AG04450 (cell line): ENCODE results near the gene ZBTB39. TPM values are rescaled to one million over a fixed set of nuclear protein-coding genes. Genes with fewer than 3 reads are reported as not detected.
"Not testable (repeated sequence)": the region's sequence is repeated elsewhere in the genome, so short reads cannot be mapped to it uniquely, and the experiment has no call there.

Source experiments
- CTCF ChIA-PET: fragments of 300-600, 350-600 bp; formaldehyde crosslinking; extraction: SDS; loops from one replicate; lab custom pipeline; 2022; ENCODE audit warnings: antibody characterized with exemption, inconsistent platforms; lab: Charles Lee
- POLR2A ChIA-PET: fragments of 350-600 bp; formaldehyde crosslinking; extraction: SDS; loops from one replicate; lab custom pipeline; 2021; ENCODE audit warnings: antibody characterized with exemption, inconsistent platforms; lab: Yijun Ruan, JAX
- DNase-seq: peaks from one replicate; pipeline ENCODE4 v3.0.0-alpha.2; 2011; ENCODE audit warnings: low read depth, low spot score
- H3K27ac ChIP-seq: one replicate; pipeline ENCODE4 v1.5.1; 2012; ENCODE audit warnings: low read depth, low read length, control low read depth
- H3K27me3 ChIP-seq: one replicate; pipeline ENCODE4 v1.6.0; 2012; ENCODE audit warnings: low read length; ENCODE audit not compliant: control insufficient read depth, insufficient read depth
- H3K4me3 ChIP-seq: 2 replicates; pipeline ENCODE4 v1.5.1; 2011; ENCODE audit warnings: mild to moderate bottlenecking, low read depth, low read length, control low read depth
- H3K9me3 ChIP-seq: 2 replicates; pipeline ENCODE4 v1.5.1; 2012; ENCODE audit warnings: low read length; ENCODE audit not compliant: control insufficient read depth, insufficient read depth
- CTCF ChIP-seq: IDR thresholded peaks from 2 replicates; pipeline ENCODE4 v1.5.1; 2011; ENCODE audit warnings: low read depth, low read length, control low read depth, inconsistent platforms
- polyA plus RNA-seq: library from polyadenylated mRNA; depleted of rRNA; stranded (reverse); fragments of >200 nt; gene quantifications from 2 replicates; pipeline ENCODE4 v1.2.3, GENCODE V29; 2011

The ZBTB39 gene
- polyA plus RNA-seq, 1 experiment = 6.4 TPM

- TF ChIP-seq CTCF = no peak
- Histone ChIP-seq H3K9me3 (no peaks in the 10 kb centered on the region), H3K27ac (no peak overlapping the region), H3K27me3 (peaks cover 4% of the 10 kb centered on the region), H3K4me3 (no peak overlapping the region)
- DNase-seq = no peak
- CTCF ChIA-PET = no interaction called here
- POLR2A ChIA-PET = no interaction called here
These were observed 26.1 kb downstream of the ZBTB39 start for GRCh38 chr12:56980268-56980667.

DNA sequence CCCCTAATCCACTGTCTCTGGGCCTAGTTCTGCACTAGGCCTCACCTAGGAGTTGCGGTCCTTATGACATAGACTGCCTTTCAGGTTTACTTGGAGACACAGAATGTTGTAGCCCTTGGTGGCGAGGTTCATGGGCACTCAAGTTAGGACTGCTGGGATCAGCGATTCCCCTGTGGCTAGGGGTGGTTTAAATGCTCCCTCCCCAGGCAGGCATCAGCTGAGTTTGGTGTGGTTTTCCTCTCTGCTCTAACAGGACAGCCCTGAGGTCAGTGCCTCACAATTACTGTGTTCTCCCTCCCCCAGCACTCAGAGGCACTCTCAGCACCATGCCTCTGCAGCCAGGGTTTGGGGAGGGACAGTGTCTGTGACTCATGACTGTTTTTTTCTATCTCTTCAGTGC lies 26.7 kb downstream of the ZBTB39 start:
- DNase-seq = no peak
- POLR2A ChIA-PET = no interaction called here
- Histone ChIP-seq H3K9me3 (no peaks in the 10 kb centered on the region), H3K4me3 (no peak overlapping the region), H3K27ac (no peak overlapping the region), H3K27me3 (peaks cover 4% of the 10 kb centered on the region)
- CTCF ChIA-PET = no interaction called here
- TF ChIP-seq CTCF = no peak

GRCh38 chr12:56978397-56979138 lies 27.8 kb downstream of the ZBTB39 start:
- no peak for DNase-seq
- H3K27ac ChIP-seq = no peak overlapping the region
- CTCF ChIA-PET = no interaction called here
- POLR2A ChIA-PET = interaction anchor here (0.5 kb wide), 1 partner anchor 90 kb away, joined by 4 read pairs; no protein-coding TSS in a partner anchor
- H3K9me3 ChIP-seq = no peaks in the 10 kb centered on the region
- no peak overlapping the region for H3K4me3 ChIP-seq
- TF ChIP-seq CTCF = no peak
- peaks cover 4% of the 10 kb centered on the region for H3K27me3 ChIP-seq

DNA sequence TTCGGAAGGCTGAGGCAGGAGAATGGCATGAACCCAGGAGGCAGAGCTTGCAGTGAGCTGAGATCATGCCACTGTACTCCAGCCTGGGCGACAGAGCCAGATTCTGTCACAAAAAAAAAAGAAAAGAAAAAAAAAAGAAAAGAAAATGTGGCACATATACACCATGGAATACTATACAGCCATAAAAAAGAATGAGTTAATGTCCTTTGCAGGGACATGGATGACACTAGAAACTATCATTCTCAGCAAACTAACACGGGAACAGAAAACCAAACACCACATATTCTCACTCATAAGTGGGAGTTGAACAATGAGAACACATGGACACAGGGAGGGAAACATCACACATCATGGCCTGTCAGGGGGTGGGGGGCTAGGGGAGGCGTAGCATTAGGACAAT lies 29.0 kb downstream of the ZBTB39 start:
- DNase-seq, CTCF ChIA-PET, H3K27me3 ChIP-seq, H3K27ac ChIP-seq, H3K4me3 ChIP-seq, H3K9me3 ChIP-seq, POLR2A ChIA-PET: not testable (repeated sequence)

DNA sequence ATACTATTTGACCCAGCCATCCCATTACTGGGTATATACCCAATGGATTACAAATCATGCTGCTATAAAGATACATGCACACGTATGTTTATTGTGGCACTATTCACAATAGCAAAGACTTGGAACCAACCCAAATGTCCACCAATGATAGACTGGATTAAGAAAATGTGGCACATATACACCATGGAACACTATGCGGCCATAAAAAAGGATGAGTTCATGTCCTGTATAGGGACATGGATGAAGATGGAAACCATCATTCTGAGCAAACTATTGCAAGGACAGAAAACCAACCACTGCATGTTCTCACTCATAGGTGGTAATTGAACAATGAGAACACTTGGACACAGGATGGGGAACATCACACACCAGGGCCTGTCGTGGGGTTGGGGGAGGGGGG lies 32.1 kb downstream of the ZBTB39 start:
- H3K9me3 ChIP-seq, CTCF ChIA-PET, DNase-seq, H3K27me3 ChIP-seq, H3K27ac ChIP-seq, POLR2A ChIA-PET, H3K4me3 ChIP-seq: not testable (repeated sequence)

GRCh38 chr12:56968910-56969309 lies 37.4 kb downstream of the ZBTB39 start:
- POLR2A ChIA-PET, H3K27ac ChIP-seq, H3K9me3 ChIP-seq, H3K27me3 ChIP-seq, CTCF ChIA-PET, H3K4me3 ChIP-seq, DNase-seq: not testable (repeated sequence)

DNA sequence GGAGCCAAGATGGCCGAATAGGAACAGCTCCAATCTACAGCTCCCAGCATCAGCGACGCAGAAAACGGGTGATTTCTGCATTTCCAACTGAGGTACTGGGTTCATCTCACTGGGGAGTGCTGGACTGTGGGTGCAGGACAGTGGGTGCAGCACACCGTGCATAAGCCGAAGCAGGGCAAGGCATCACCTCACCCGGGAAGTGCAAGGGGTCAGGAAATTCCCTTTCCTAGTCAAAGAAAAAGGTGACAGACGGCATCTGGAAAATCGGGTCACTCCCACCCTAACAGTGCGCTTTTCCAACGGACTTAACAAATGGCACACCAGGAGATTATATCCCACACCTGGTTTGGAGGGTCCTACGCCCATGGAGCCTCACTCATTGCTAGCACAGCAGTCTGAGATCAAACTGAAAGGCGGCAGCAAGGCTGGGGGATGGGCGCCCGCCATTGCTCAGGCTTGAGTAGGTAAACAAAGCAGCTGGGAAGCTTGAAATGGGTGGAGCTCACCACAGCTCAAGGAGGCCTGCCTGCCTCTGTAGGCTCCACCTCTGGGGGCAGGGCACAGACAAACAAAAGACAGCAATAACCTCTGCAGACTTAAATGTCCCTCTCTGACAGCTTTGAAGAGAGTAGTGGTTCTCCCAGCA lies 40.2 kb downstream of the ZBTB39 start:
- POLR2A ChIA-PET, H3K27ac ChIP-seq, DNase-seq, H3K9me3 ChIP-seq, H3K4me3 ChIP-seq, CTCF ChIA-PET, H3K27me3 ChIP-seq: not testable (repeated sequence)

GRCh38 chr12:56965124-56965523 lies 41.2 kb downstream of the ZBTB39 start:
- H3K9me3 ChIP-seq, H3K27me3 ChIP-seq, DNase-seq, H3K27ac ChIP-seq, H3K4me3 ChIP-seq, POLR2A ChIA-PET, CTCF ChIA-PET: not testable (repeated sequence)

- H3K27ac ChIP-seq, POLR2A ChIA-PET, CTCF ChIA-PET, DNase-seq, H3K4me3 ChIP-seq, H3K9me3 ChIP-seq, H3K27me3 ChIP-seq: not testable (repeated sequence)
These were observed 42.8 kb downstream of the ZBTB39 start for GRCh38 chr12:56963557-56963956.
